ENCODE measurements around the gene PTDSS2.

DNA sequence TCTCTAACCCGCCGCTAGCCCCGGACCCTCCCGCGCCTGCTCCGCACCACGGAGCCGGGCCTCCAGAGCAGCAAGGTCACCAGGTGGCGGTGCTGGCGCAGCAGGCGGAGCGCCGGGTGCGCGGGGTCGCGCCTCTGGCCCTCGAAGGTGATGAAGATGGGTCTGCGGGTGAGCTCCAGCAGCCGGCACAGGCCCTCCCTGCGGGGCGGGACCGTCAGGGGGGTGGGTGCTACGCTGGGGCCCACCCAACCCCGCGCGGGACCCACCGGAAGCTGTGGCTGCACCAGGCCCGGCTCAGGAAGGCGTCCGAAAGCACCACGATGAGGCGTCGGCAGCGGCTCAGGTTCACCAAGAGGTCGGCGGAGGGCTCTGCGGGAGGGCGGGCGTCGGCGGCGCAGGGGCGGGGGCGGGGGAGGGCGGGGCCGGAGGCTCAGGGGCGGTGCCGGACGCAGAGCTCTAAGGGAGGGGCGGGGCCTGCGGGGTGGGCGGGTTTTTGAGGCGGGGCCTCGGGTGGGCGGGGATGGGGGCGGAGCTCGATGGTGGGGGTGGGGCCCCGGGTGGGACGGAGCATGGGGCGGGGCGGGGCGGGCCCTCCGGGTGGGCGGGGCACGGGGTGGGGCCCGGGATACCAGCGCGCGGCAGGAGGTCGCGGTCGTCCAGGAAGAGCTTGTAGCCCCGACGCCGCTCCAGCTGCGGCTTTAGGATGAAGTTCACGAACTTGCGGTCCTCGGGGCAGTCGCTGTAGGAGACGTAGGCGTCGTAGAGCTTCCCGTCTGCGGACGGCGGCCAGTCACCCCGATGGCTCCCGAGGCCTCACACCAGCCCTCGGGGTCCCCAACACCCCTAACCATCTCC is 43.1 kb upstream of the PTDSS2 start:
- TF ChIP-seq POLR2A (IDR thresholded peaks at IDR 0.05; ENCODE audit: low read depth, low read length): no peak; the same call in 1 of the 2 replicates
- TF ChIP-seq POLR2AphosphoS5 (IDR thresholded peaks at IDR 0.05; ENCODE audit: low read depth, low read length): no peak

All from GM12892 (cell line).